H4 (cell line): Measurements from ENCODE around the gene EPHA8. TPM values are rescaled to one million over a fixed set of nuclear protein-coding genes. Genes with fewer than 3 reads are reported as not detected.

ENCODE experiments used
- DNase-seq: peaks from one replicate; pipeline ENCODE4 v3.0.0-alpha.2; 2015; ENCODE audit warnings: low spot score
- total RNA-seq: library from RNA; depleted of rRNA; stranded (reverse); fragments of >200 nt; shearing (Covaris generic); gene quantifications from 2 replicates; pipeline ENCODE4 v1.2.3, GENCODE V29; 2014; rRNA removed

Gene EPHA8
- 0.31 and 1.6 TPM in 2 replicates for total RNA-seq

GRCh38 chr1:22562584-22563583 is at the start of gene EPHA8:
TSS of gene EPHA8 (plus strand) at chr1:22563489. CDS start at chr1:22563636, 147 bp downstream.
- DNase-seq, result no peak

GRCh38 chr1:22516906-22517571 is 46.2 kb upstream of the EPHA8 start:
- DNase-seq, result no peak

GRCh38 chr1:22517956-22518355 is 45.3 kb upstream of the EPHA8 start:
- DNase-seq, result no peak

GRCh38 chr1:22518379-22518778 is 44.9 kb upstream of the EPHA8 start:
- DNase-seq, result peak; percentile 23

- DNase-seq, result no peak
Observed at GRCh38 chr1:22520871-22521270, 42.4 kb upstream of the EPHA8 start.

GRCh38 chr1:22521692-22522091 is 41.6 kb upstream of the EPHA8 start:
- DNase-seq, result no peak

GRCh38 chr1:22522221-22522743 is 41.0 kb upstream of the EPHA8 start:
- no peak for DNase-seq

GRCh38 chr1:22524481-22524880 is 38.8 kb upstream of the EPHA8 start:
- no peak for DNase-seq

- no peak for DNase-seq
Observed at GRCh38 chr1:22525211-22525610, 38.1 kb upstream of the EPHA8 start.

- DNase-seq, result no peak
Observed at GRCh38 chr1:22525646-22526045, 37.6 kb upstream of the EPHA8 start.

- DNase-seq, result no peak
Observed at GRCh38 chr1:22526098-22526497, 37.2 kb upstream of the EPHA8 start.

GRCh38 chr1:22526677-22527076 is 36.6 kb upstream of the EPHA8 start:
- DNase-seq, result no peak

GRCh38 chr1:22527122-22527521 is 36.2 kb upstream of the EPHA8 start:
- DNase-seq, result no peak

GRCh38 chr1:22527555-22528296 is 35.6 kb upstream of the EPHA8 start:
- DNase-seq, result no peak

GRCh38 chr1:22528451-22528850 is 34.8 kb upstream of the EPHA8 start:
- DNase-seq, result no peak

GRCh38 chr1:22529901-22530621 is 33.2 kb upstream of the EPHA8 start:
- no peak for DNase-seq

- DNase-seq, result no peak
Observed at GRCh38 chr1:22530715-22531114, 32.6 kb upstream of the EPHA8 start.

- no peak for DNase-seq
Observed at GRCh38 chr1:22531251-22531650, 32.0 kb upstream of the EPHA8 start.

GRCh38 chr1:22533244-22533895 is 29.9 kb upstream of the EPHA8 start:
- no peak for DNase-seq

GRCh38 chr1:22534951-22535350 is 28.3 kb upstream of the EPHA8 start:
- DNase-seq, result no peak

GRCh38 chr1:22535399-22535798 is 27.9 kb upstream of the EPHA8 start:
- no peak for DNase-seq
